Erythroblast (primary cell): Measurements from ENCODE around the gene SCYL1.

ENCODE experiments used
- GATA1 ChIP-seq: IDR thresholded peaks from 2 replicates; pipeline ENCODE4 v1.6.1; 2011; ENCODE audit warnings: low read depth, mild to moderate bottlenecking, control low read depth, low read length, moderate library complexity
- POLR2A ChIP-seq: IDR thresholded peaks from 2 replicates; pipeline ENCODE4 v1.6.1; 2011; ENCODE audit warnings: mild to moderate bottlenecking, low read length

DNA sequence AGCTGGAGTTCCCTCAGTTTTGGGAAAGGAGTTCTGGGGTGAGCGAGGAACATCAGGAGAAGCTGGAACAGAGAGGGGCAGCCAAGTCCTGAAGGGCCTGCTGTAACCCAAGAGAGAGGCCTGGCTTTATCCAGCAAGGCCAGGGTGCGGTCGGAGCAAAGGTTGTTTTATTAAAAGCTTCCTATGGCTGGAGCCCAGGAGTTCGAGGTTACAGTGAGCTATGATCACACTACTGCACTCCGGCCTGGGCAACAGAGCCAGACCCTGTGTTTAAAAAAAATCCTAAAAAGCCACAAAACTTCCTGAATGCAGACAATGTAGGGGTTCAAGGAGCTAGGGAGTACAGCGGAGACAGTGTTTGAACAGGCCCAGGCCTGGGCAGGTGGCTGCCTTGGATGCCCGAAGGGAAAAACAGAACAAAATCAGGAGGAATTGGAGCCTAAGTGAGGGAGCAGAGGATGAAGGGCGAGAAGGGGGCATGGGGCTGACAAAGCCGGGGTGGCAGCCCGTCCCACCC is 48.2 kb upstream of the SCYL1 start:
- no peak for TF ChIP-seq POLR2A
- no peak for TF ChIP-seq GATA1
